ENCODE measurements around the gene FAIM.
"Not testable (repeated sequence)": the region's sequence is repeated elsewhere in the genome, so short reads cannot be mapped to it uniquely, and the experiment has no call there.

FAIM gene

DNA sequence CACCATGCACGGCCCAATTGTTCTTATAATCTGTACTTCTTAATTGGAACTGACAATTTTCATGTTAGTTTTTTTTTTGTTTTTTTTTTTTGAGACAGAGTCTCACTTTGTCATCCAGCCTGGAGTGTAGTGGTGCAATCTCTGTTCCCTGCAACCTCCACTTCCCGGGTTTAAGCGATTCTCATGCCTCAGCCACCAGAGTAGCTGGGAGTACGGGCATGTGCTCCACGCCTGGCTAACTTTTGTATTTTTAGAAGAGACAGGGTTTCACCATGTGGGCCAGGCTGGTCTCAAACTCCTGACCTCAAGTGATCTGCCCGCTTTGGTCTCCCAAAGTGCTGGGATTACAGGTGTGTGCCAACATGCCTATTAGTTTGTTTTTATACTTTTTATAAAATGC, 72.4 kb downstream of the FAIM start:
- DNase-seq (ENCODE audit: low read depth), result not testable (repeated sequence)

DNA sequence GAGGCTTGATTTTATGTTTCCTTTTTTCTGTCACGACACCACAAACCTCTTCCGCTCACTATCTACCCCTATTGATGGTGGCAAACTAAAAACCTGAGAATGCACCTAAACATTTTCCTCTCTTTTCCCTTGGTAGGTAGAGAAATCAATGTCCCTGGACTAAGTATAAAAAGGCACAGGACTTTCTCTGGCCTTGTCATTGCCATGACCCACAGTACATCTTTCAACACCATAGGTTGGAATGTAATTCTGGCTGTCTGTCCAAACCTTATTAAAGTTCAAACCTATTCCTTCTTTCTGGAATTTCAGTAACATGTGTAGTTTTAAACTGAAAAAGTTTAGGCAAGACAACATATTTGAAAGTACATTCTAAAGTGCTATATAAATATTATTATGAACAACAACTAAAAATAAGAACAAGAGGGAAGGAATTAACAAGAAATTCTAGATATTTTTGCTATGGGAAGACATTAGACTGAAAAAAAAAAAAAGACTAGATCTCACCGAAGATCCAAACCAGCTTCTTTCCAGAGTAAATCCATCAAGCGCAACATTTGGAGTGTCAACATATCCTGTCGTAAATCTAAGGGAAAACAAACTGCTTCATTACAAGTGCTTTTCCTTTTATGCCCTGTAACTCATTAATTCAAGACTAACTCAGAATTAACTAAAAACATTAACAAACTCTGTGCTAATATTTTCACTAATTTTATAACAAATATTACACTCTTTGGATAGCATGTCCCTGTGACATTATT, 73.1 kb downstream of the FAIM start:
- no peak for DNase-seq (ENCODE audit: low read depth)

DNA sequence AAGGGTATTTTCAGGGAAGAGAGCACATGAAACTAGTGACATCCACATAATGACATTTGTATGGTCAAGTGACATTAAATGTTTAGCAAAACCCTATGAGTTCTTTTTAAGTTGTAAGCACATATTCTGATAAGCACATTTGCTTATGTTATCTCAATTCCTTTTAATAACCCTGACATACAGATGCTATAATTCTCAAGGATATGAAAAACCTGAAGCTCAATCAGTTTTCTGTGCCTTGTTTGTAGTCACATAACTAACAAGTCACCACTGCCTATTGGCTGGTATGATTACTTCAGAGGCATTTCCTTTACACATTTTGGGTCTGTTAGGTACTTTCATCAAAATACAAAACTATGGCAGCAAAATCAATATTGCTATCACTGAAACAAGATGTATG, 74.1 kb downstream of the FAIM start:
- no peak for DNase-seq (ENCODE audit: low read depth)

Data from iris pigment epithelial cell (primary cell).